GM19467 (cell line): ENCODE data around the gene SPECC1L.

Source experiments
- ATAC-seq: cut with Tn5 transposase; IDR thresholded peaks from one replicate; pipeline ENCODE4 v1.9.1; 2021; ENCODE audit warnings: mild to moderate bottlenecking, moderate library complexity; ENCODE audit not compliant: unreplicated experiment

The SPECC1L gene

GRCh38 chr22:24411256-24412004 lies 140.8 kb downstream of the SPECC1L start:
- ATAC-seq: no peak

- no peak for ATAC-seq
Observed at GRCh38 chr22:24412274-24412673, 141.6 kb downstream of the SPECC1L start.

GRCh38 chr22:24413271-24413670 lies 142.6 kb downstream of the SPECC1L start:
- no peak for ATAC-seq

- ATAC-seq: no peak
Observed at GRCh38 chr22:24413736-24414385, 143.2 kb downstream of the SPECC1L start.

GRCh38 chr22:24414523-24414922 lies 143.9 kb downstream of the SPECC1L start:
- no peak for ATAC-seq

GRCh38 chr22:24414984-24415945 lies 144.6 kb downstream of the SPECC1L start:
- ATAC-seq: no peak

- no peak for ATAC-seq
Observed at GRCh38 chr22:24416095-24416494, 145.5 kb downstream of the SPECC1L start.

- ATAC-seq: no peak
Observed at GRCh38 chr22:24416611-24417010, 146.0 kb downstream of the SPECC1L start.

GRCh38 chr22:24417200-24417599 lies 146.6 kb downstream of the SPECC1L start:
- ATAC-seq: no peak

- no peak for ATAC-seq
Observed at GRCh38 chr22:24417901-24418641, 147.4 kb downstream of the SPECC1L start.

- no peak for ATAC-seq
Observed at GRCh38 chr22:24418786-24419474, 148.3 kb downstream of the SPECC1L start.

- ATAC-seq: no peak
Observed at GRCh38 chr22:24419475-24419850, 148.8 kb downstream of the SPECC1L start.

GRCh38 chr22:24420072-24420976 lies 149.7 kb downstream of the SPECC1L start:
- no peak for ATAC-seq

GRCh38 chr22:24420977-24421343 lies 150.3 kb downstream of the SPECC1L start:
- no peak for ATAC-seq

- ATAC-seq: no peak
Observed at GRCh38 chr22:24421428-24421931, 150.8 kb downstream of the SPECC1L start.

- no peak for ATAC-seq
Observed at GRCh38 chr22:24422102-24422665, 151.6 kb downstream of the SPECC1L start.

- ATAC-seq: no peak
Observed at GRCh38 chr22:24423519-24424000, 152.9 kb downstream of the SPECC1L start.
